Measurements from ENCODE around the gene GMDS.
"Not testable (repeated sequence)": the region's sequence is repeated elsewhere in the genome, so short reads cannot be mapped to it uniquely, and the experiment has no call there.

GMDS gene

GRCh38 chr6:1695546-1696462 lies 549.6 kb downstream of the GMDS start:
- no peak for DNase-seq

GRCh38 chr6:1691828-1692227 lies 553.6 kb downstream of the GMDS start:
- not testable (repeated sequence) for DNase-seq

GRCh38 chr6:1690656-1691055 lies 554.7 kb downstream of the GMDS start:
- not testable (repeated sequence) for DNase-seq

- DNase-seq, result no peak
These were observed 556.3 kb downstream of the GMDS start for GRCh38 chr6:1689141-1689540.

- no peak for DNase-seq
These were observed 557.0 kb downstream of the GMDS start for GRCh38 chr6:1688396-1688795.

- DNase-seq, result no peak
These were observed 558.0 kb downstream of the GMDS start for GRCh38 chr6:1687402-1687801.

GRCh38 chr6:1686117-1687098 lies 559.0 kb downstream of the GMDS start:
- DNase-seq, result no peak

GRCh38 chr6:1679688-1680068 lies 565.7 kb downstream of the GMDS start:
- no peak for DNase-seq

- no peak for DNase-seq
These were observed 566.2 kb downstream of the GMDS start for GRCh38 chr6:1679031-1679687.

- DNase-seq, result no peak
These were observed 567.2 kb downstream of the GMDS start for GRCh38 chr6:1678201-1678600.

GRCh38 chr6:1672379-1672778 lies 573.0 kb downstream of the GMDS start:
- DNase-seq, result no peak

- no peak for DNase-seq
These were observed 574.5 kb downstream of the GMDS start for GRCh38 chr6:1670711-1671462.

GRCh38 chr6:1669996-1670395 lies 575.4 kb downstream of the GMDS start:
- DNase-seq, result no peak

GRCh38 chr6:1668456-1668855 lies 576.9 kb downstream of the GMDS start:
- not testable (repeated sequence) for DNase-seq

- no peak for DNase-seq
These were observed 577.6 kb downstream of the GMDS start for GRCh38 chr6:1667805-1668175.

GRCh38 chr6:1667012-1667804 lies 578.2 kb downstream of the GMDS start:
- DNase-seq, result no peak

- no peak for DNase-seq
These were observed 580.2 kb downstream of the GMDS start for GRCh38 chr6:1665214-1665613.

GRCh38 chr6:1664329-1664728 lies 581.1 kb downstream of the GMDS start:
- no peak for DNase-seq

GRCh38 chr6:1663511-1663910 lies 581.9 kb downstream of the GMDS start:
- DNase-seq, result no peak

- DNase-seq, result no peak
These were observed 582.9 kb downstream of the GMDS start for GRCh38 chr6:1662534-1662933.

All from amygdala (tissue), 56 donors.